ENCODE results near the gene STARD5. TPM values are rescaled to one million over a fixed set of nuclear protein-coding genes. Genes with fewer than 3 reads are reported as not detected.

STARD5 gene
- total RNA-seq, 1 donor from 2014 or later = 3.1 TPM

DNA sequence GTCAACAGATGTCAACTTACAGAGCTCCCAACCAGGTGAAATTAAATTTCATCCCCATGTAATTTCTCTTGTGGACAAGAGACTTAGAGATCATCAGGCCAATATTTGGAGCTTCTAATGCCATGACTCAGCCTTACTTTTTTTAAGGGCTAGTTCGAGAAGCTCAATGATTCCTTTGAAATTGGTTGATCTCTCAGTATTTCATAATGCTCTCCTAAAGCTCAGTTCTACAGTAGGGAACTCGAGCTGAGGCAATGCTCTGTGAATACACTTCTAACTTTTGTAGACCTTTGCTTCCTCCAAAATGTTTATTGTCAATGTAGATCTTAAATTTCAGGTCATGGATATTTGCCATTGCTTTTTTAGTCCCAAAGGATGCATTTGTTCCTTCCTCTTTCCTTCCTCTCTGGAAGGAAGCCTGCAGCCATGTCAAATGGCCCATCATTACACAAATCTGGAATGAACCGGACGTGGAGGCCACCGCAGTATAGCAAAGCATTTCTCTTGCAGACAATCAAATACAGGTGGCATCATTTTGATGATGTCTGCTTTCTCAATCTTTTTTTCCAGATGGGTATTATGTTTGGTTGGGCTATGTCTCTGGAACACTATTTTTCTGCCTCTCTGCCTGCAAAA lies 28.3 kb downstream of the STARD5 start:
- H3K4me1 Mint-ChIP-seq (ENCODE audit: low read depth, unreplicated experiment) = no peaks in the 10 kb centered on the region
- TF ChIP-seq, protein P1, sequence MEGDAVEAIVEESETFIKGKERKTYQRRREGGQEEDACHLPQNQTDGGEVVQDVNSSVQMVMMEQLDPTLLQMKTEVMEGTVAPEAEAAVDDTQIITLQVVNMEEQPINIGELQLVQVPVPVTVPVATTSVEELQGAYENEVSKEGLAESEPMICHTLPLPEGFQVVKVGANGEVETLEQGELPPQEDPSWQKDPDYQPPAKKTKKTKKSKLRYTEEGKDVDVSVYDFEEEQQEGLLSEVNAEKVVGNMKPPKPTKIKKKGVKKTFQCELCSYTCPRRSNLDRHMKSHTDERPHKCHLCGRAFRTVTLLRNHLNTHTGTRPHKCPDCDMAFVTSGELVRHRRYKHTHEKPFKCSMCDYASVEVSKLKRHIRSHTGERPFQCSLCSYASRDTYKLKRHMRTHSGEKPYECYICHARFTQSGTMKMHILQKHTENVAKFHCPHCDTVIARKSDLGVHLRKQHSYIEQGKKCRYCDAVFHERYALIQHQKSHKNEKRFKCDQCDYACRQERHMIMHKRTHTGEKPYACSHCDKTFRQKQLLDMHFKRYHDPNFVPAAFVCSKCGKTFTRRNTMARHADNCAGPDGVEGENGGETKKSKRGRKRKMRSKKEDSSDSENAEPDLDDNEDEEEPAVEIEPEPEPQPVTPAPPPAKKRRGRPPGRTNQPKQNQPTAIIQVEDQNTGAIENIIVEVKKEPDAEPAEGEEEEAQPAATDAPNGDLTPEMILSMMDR (IDR thresholded peaks at IDR 0.05; ENCODE audit: partially characterized antibody, unreplicated experiment) = no peak
- peaks cover 3% of the 10 kb centered on the region for H3K27me3 Mint-ChIP-seq (ENCODE audit: unreplicated experiment)

DNA sequence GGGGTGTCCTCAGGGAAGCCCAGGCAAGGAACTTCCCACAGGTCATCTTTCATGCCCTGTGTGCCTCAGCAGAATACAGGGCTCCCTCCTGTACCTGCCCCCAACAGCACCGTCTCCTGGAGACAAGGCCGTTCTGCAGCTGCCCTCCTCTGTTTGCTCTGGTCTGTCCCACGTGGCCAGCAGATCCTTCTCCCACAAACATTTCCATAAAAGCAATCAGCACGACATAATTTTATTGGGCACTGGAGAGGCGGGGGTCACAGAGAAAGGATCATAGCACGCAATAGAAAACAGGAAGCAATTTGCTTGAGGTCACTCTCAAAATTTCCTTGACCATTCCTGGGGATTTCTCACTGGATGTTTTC lies 29.4 kb downstream of the STARD5 start:
- H3K27me3 Mint-ChIP-seq (ENCODE audit: unreplicated experiment) = peaks cover 3% of the 10 kb centered on the region
- no peak for DNase-seq
- no peak overlapping the region for H3K4me3 Mint-ChIP-seq (ENCODE audit: unreplicated experiment)
- no peak overlapping the region for H3K27ac Mint-ChIP-seq (ENCODE audit: unreplicated experiment)
- peaks cover 4% of the 10 kb centered on the region for H3K9me3 Mint-ChIP-seq (ENCODE audit: unreplicated experiment)
- TF ChIP-seq, protein P1 (IDR thresholded peaks at IDR 0.05; ENCODE audit: partially characterized antibody, unreplicated experiment) = no peak
- H3K36me3 Mint-ChIP-seq (ENCODE audit: unreplicated experiment) = no peaks in the 10 kb centered on the region
- H3K4me1 Mint-ChIP-seq (ENCODE audit: low read depth, unreplicated experiment) = no peaks in the 10 kb centered on the region

More for the DNA sequence above, 28.3 kb downstream of the STARD5 start:
- no peak overlapping the region for H3K4me3 Mint-ChIP-seq (ENCODE audit: unreplicated experiment)
- peaks cover 4% of the 10 kb centered on the region for H3K9me3 Mint-ChIP-seq (ENCODE audit: unreplicated experiment)
- H3K36me3 Mint-ChIP-seq (ENCODE audit: unreplicated experiment) = no peaks in the 10 kb centered on the region
- no peak overlapping the region for H3K27ac Mint-ChIP-seq (ENCODE audit: unreplicated experiment)
- no peak for DNase-seq

- H3K9me3 Mint-ChIP-seq (ENCODE audit: unreplicated experiment) = peaks cover 4% of the 10 kb centered on the region
- no peak for DNase-seq
- no peaks in the 10 kb centered on the region for H3K4me1 Mint-ChIP-seq (ENCODE audit: low read depth, unreplicated experiment)
- peaks cover 3% of the 10 kb centered on the region for H3K27me3 Mint-ChIP-seq (ENCODE audit: unreplicated experiment)
- peak overlapping the region; percentile 28 for H3K27ac Mint-ChIP-seq (ENCODE audit: unreplicated experiment)
- TF ChIP-seq, protein P1 (IDR thresholded peaks at IDR 0.05; ENCODE audit: partially characterized antibody, unreplicated experiment) = no peak
- H3K4me3 Mint-ChIP-seq (ENCODE audit: unreplicated experiment) = no peak overlapping the region
- H3K36me3 Mint-ChIP-seq (ENCODE audit: unreplicated experiment) = no peaks in the 10 kb centered on the region
Measured at GRCh38 chr15:81293728-81294515, 30.0 kb downstream of the STARD5 start.

DNA sequence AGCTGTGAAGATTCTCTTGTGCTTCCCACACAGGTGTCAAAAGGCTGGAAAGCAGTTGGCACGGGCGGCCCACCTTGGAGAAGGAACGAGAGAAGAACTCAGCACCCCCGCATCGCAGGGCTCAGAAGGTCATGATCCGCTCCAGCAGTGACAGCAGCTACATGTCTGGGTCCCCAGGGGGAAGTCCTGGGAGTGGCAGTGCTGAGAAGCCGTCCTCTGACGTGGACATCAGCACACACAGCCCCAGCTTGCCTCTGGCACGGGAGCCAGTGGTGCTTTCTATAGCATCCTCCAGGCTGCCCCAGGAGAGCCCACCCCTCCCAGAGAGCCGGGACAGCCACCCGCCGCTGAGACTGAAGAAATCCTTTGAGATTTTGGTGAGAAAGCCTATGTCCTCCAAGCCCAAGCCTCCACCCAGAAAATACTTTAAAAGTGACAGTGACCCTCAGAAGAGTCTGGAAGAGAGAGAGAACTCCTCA lies 31.4 kb downstream of the STARD5 start:
- H3K27ac Mint-ChIP-seq (ENCODE audit: unreplicated experiment) = no peak overlapping the region
- peaks cover 4% of the 10 kb centered on the region for H3K9me3 Mint-ChIP-seq (ENCODE audit: unreplicated experiment)
- no peaks in the 10 kb centered on the region for H3K4me1 Mint-ChIP-seq (ENCODE audit: low read depth, unreplicated experiment)
- H3K36me3 Mint-ChIP-seq (ENCODE audit: unreplicated experiment) = no peaks in the 10 kb centered on the region
- TF ChIP-seq, protein P1 (IDR thresholded peaks at IDR 0.05; ENCODE audit: partially characterized antibody, unreplicated experiment) = no peak
- no peak overlapping the region for H3K4me3 Mint-ChIP-seq (ENCODE audit: unreplicated experiment)
- peaks cover 3% of the 10 kb centered on the region for H3K27me3 Mint-ChIP-seq (ENCODE audit: unreplicated experiment)
- DNase-seq = no peak

Data from glutamatergic neuron (in vitro differentiated cells).